Left lung (tissue), 10 donors: Measurements from ENCODE around the gene CDH3. TPM values are rescaled to one million over a fixed set of nuclear protein-coding genes. Genes with fewer than 3 reads are reported as not detected.

Experiments
- ATAC-seq: fragments of 200-7000 bp; cut with Tn5 transposase; one replicate; pipeline ENCODE4 v1.9.1; 2020; ENCODE audit warnings: moderate library complexity
- DNase-seq, 4 donors: peaks; one replicate each; pipeline ENCODE4 v3.0.0-alpha.2; 2013 to 2020
- H3K27ac ChIP-seq, 2 donors: fragments of 200-600 bp; sonication (generic) in 1 of 2; one replicate each; pipeline versions ENCODE4 v1.5.0 to v1.8.0; 2020 to 2021
- H3K27me3 ChIP-seq, 2 donors: fragments of 200-600 bp; sonication (generic) in 1 of 2; one replicate each; pipeline versions ENCODE4 v1.5.0 to v1.8.0; 2020 to 2021
- H3K36me3 ChIP-seq, 2 donors: fragments of 200-600 bp; sonication (generic) in 1 of 2; one replicate each; pipeline versions ENCODE4 v1.5.0 to v1.8.0; 2020 to 2021
- H3K4me1 ChIP-seq, 2 donors: fragments of 200-600 bp; one replicate each; pipeline ENCODE4 v1.8.0; 2021
- H3K4me3 ChIP-seq, 2 donors: fragments of 200-600 bp; sonication (generic) in 1 of 2; one replicate each; pipeline versions ENCODE4 v1.5.0 to v1.8.0; 2020 to 2021; ENCODE audit warnings: mild to moderate bottlenecking in 1 of 2
- H3K9me3 ChIP-seq, 2 donors: fragments of 200-600 bp; sonication (generic) in 1 of 2; one replicate each; pipeline versions ENCODE4 v1.5.0 to v1.8.0; 2020 to 2021
- intact Hi-C, 2 donors: fragments of 100-400 bp; cut with DNase I; formaldehyde crosslinking; loops; one replicate each; pipeline versions ENCODE4 v1.11.2 to v1.14.2; 2022
- polyA plus RNA-seq, 6 donors: library from polyadenylated mRNA; unstranded; fragments of 120-200 nt; gene quantifications; one replicate each; pipeline ENCODE4 v1.2.1, GENCODE V29; 2013; ENCODE audit not compliant: insufficient read length in 6 of 6
- total RNA-seq, 2 donors: library from RNA; stranded (reverse); fragmentation: NEBNext Ultra II Directional; extraction: Animal tissue kit (Norgen Biotek cat#: 25700); gene quantifications; one replicate each; pipeline ENCODE4 v1.2.1, GENCODE V29; 2021
- TF ChIP-seq, protein P1 (sequence below), 2 donors: fragments of 200-600 bp; sonication (generic) in 1 of 2; IDR thresholded peaks; one replicate each; pipeline versions ENCODE4 v1.5.0 to v1.8.0; 2021; ENCODE audit warnings: antibody characterized with exemption in 2 of 2
- donor health status: DM: no; HTN: yes; CAD: no.
- donor health status: DM: no; HTN: no; CAD: no.

Gene CDH3
- total and polyA plus RNA-seq, 8 donors: 12.8 to 59.7 (median 47.6) TPM

DNA sequence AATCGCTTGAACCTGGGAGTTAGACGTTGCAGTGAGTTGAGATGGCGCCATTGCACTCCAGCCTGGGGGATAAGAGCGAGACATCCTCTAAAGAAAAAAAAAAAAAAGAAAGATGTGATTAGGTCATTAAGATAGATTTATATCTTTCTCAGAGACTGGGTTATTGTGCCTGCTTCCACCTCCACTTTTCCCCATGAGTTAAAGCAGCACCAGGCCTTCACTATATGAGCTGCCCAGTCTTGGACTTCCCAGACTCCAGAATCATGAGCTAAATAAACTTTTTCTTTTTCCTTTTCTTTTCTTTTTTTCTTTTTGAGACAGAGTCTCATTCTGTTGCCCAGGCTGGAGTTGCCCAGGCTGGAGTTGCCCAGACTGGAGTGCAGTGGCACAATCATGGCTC is 72.6 kb downstream of the CDH3 start:
- H3K27ac ChIP-seq: no peak overlapping the region
- TF ChIP-seq, protein P1, sequence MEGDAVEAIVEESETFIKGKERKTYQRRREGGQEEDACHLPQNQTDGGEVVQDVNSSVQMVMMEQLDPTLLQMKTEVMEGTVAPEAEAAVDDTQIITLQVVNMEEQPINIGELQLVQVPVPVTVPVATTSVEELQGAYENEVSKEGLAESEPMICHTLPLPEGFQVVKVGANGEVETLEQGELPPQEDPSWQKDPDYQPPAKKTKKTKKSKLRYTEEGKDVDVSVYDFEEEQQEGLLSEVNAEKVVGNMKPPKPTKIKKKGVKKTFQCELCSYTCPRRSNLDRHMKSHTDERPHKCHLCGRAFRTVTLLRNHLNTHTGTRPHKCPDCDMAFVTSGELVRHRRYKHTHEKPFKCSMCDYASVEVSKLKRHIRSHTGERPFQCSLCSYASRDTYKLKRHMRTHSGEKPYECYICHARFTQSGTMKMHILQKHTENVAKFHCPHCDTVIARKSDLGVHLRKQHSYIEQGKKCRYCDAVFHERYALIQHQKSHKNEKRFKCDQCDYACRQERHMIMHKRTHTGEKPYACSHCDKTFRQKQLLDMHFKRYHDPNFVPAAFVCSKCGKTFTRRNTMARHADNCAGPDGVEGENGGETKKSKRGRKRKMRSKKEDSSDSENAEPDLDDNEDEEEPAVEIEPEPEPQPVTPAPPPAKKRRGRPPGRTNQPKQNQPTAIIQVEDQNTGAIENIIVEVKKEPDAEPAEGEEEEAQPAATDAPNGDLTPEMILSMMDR (IDR thresholded peaks at IDR 0.05): no peak
- no peak for DNase-seq
- H3K9me3 ChIP-seq: no peaks in the 10 kb centered on the region
- no peaks in the 10 kb centered on the region for H3K4me1 ChIP-seq
- H3K27me3 ChIP-seq: no peaks in the 10 kb centered on the region
- intact Hi-C loops: no loop called here
- H3K4me3 ChIP-seq: no peak overlapping the region
- ATAC-seq: no peak
- H3K36me3 ChIP-seq: no peaks in the 10 kb centered on the region

DNA sequence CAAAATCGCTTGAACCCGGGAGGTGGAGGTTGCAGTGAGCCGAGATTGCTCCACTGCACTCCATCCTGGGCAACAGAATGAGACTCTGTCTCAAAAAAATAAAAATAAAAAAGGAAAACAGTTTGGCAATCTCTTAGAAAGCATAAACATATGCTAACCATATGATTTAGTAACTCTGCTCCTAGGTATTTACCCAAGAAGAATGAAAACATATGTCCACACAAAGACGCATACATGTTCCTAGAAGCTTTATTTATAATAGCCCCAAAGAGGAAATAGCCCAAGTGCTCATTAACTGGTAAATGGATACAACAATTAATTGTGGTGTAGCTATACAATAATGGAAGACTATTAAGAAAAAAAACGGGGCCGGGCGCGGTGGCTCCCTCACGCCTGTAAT is 73.5 kb downstream of the CDH3 start:
- no peaks in the 10 kb centered on the region for H3K9me3 ChIP-seq
- no peaks in the 10 kb centered on the region for H3K36me3 ChIP-seq
- H3K4me1 ChIP-seq: no peaks in the 10 kb centered on the region
- no peaks in the 10 kb centered on the region for H3K27me3 ChIP-seq
- TF ChIP-seq, protein P1 (IDR thresholded peaks at IDR 0.05): no peak
- no peak overlapping the region for H3K4me3 ChIP-seq
- no peak for ATAC-seq
- no peak overlapping the region for H3K27ac ChIP-seq
- no peak for DNase-seq
- intact Hi-C loops: no loop called here

DNA sequence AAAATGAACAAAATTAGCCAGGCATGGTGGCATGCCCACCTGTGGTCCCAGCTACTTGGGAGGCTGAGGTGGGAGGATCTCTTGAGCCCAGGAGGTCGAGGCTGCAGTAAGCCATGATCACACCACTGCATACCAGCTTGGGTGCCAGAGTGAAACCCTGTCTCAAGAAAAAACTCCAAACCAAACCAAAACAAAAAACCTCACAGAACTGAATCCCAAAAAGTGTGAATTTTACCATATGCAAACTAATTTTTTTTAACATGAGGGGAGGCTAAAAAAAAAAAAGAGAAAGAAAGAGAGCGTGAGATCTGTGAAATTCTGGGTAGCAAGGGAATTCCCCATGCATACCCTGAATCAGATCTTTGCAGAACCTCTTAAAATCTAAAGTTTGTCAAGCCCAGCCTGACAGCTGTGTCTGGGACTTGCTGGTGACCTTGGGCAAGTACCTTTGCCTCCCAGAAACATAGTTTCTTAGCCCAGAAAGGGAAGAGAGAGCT is 74.9 kb downstream of the CDH3 start:
- no peaks in the 10 kb centered on the region for H3K4me1 ChIP-seq

DNA sequence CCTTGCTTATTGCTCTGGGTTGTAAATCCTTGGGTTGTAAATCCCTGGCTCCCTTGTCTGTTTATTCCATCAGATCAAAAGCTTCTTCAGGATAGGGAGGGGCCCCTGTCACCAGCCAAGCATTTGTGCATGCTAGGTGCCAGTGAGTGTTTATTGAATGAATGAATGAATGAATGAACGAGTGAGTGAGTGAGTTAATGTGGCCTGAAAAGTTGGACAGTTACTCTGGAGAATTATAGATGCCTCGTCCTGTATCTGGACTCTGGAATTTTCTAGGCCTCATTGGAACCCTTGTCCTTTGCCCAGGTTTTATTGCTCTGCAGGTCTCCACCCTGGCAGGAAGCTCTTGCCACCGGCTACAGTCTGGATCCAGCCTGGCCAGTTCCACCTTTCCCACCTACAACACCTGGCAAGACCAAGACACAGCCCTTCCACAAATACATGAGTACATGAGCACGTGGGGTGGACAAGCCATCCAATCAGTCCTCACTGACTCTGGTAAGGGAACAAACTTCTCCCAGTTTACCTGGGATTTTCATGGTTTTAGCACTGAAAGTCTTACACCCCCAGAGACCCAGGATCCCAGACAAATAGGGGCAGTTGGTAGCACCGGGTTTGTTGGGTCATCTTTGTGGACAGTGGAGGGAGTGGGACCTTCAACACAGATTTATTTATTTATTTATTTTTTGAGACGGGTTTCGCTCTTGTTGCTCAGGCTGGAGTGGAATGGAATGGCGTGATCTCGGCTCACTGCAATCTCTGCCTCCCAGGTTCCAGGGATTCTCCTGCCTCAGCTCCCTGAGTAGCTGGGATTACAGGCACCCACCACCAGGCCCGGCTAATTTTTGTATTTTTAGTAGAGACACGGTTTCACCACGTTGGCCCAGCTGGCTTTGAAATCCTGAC is 77.3 kb downstream of the CDH3 start:
- H3K4me3 ChIP-seq: no peak overlapping the region
- no peaks in the 10 kb centered on the region for H3K27me3 ChIP-seq
- no peaks in the 10 kb centered on the region for H3K9me3 ChIP-seq
- ATAC-seq (no peak), DNase-seq (no peak)
- intact Hi-C loops: no loop called here
- TF ChIP-seq, protein P1 (IDR thresholded peaks at IDR 0.05): no peak
- no peak overlapping the region for H3K27ac ChIP-seq
- no peaks in the 10 kb centered on the region for H3K36me3 ChIP-seq
- H3K4me1 ChIP-seq: no peaks in the 10 kb centered on the region

More for the DNA sequence above, 74.9 kb downstream of the CDH3 start:
- ATAC-seq: no peak
- no peak overlapping the region for H3K27ac ChIP-seq
- no peaks in the 10 kb centered on the region for H3K27me3 ChIP-seq
- no peak overlapping the region for H3K4me3 ChIP-seq
- H3K9me3 ChIP-seq: no peaks in the 10 kb centered on the region
- DNase-seq: no peak
- intact Hi-C loops: no loop called here
- TF ChIP-seq, protein P1 (IDR thresholded peaks at IDR 0.05): no peak
- H3K36me3 ChIP-seq: no peaks in the 10 kb centered on the region

DNA sequence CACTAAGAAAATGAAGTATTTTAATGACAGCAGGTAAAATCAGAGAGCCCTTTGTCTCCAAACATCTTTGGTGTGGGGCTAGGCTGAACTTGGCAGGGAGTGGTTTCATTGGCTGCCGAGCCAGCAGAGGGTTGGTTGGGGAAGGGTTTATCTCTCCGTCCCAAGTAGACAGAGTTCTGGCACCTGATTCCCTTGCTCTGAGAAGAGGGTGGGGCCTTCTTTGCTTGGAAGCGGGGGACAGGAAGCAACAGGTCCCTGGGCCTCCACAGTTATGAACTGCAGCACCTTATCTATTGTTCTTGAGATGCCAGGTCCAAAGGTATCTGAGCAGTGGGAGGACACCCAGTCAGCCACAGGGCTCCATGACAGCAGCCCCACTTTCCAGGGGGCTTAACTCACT is 79.7 kb downstream of the CDH3 start:
- Histone ChIP-seq H3K4me1 (no peaks in the 10 kb centered on the region), H3K9me3 (no peaks in the 10 kb centered on the region), H3K27ac (no peak overlapping the region), H3K27me3 (no peaks in the 10 kb centered on the region), H3K4me3 (no peak overlapping the region), H3K36me3 (no peaks in the 10 kb centered on the region)
- intact Hi-C loops: no loop called here
- no peak for ATAC-seq
- TF ChIP-seq, protein P1 (IDR thresholded peaks at IDR 0.05): no peak
- DNase-seq: no peak
